K562 (cell line): Measurements from ENCODE around the gene CDX1.

ENCODE experiments used
- CREB1 ChIP-seq, 2 experiments: sonication (generic) in 1 of 2; formaldehyde crosslinking in 1 of 2; IDR thresholded peaks; 2 replicates each; pipeline versions ENCODE4 v1.6.1 to v1.8.0; 2012 to 2022; ENCODE audit warnings: inconsistent platforms in 1 of 2, mild to moderate bottlenecking in 1 of 2, missing genetic modification reagents in 1 of 2, moderate library complexity in 1 of 2
- HCFC1 ChIP-seq: IDR thresholded peaks from 2 replicates; pipeline ENCODE4 v1.6.1; 2012; ENCODE audit warnings: low read depth, low read length, improper control_type of control experiment
- PATZ1 ChIP-seq: fragments of 250-450 bp; sonication (Bioruptor Pico); IDR thresholded peaks from 2 replicates; pipeline ENCODE4 v1.5.0; 2020; ENCODE audit warnings: mild to moderate bottlenecking, borderline replicate concordance
- POLR2A ChIP-seq: fragments of 450-650 bp; conservative IDR thresholded peaks from 2 replicates; pipeline ENCODE4 v1.6.1; 2016
- POLR2G ChIP-seq: fragments of 200-400 bp; formaldehyde crosslinking; IDR thresholded peaks from 2 replicates; pipeline ENCODE4 v1.6.1; 2017; ENCODE audit warnings: low read depth, mild to moderate bottlenecking, antibody characterized with exemption, low read length, moderate library complexity
- SMC3 ChIP-seq: conservative IDR thresholded peaks from 2 replicates; pipeline ENCODE4 v1.6.1; 2011; ENCODE audit warnings: low read depth, low read length, improper control_type of control experiment; ENCODE audit not compliant: insufficient read depth
- TCF7 ChIP-seq: sonication (generic); IDR thresholded peaks from 2 replicates; pipeline ENCODE4 v1.6.1; 2016; ENCODE audit warnings: antibody characterized with exemption, borderline replicate concordance
- THAP12 ChIP-seq: fragments of 250-450 bp; sonication (Bioruptor Pico); IDR thresholded peaks from 2 replicates; pipeline ENCODE4 v1.9.0; 2021; ENCODE audit warnings: mild to moderate bottlenecking, inconsistent platforms
- TOE1 ChIP-seq, 2 experiments: fragments of 450-650 bp in 1 of 2; sonication (generic) in 1 of 2; formaldehyde crosslinking in 1 of 2; IDR thresholded peaks; 2 replicates each; pipeline versions ENCODE4 v1.7.1 to v1.8.0; 2016 to 2022; ENCODE audit warnings: borderline replicate concordance in 2 of 2, mild to moderate bottlenecking in 2 of 2, antibody characterized with exemption in 1 of 2, inconsistent platforms in 1 of 2, low read depth in 1 of 2, missing genetic modification reagents in 1 of 2, moderate library complexity in 1 of 2
- ZBTB7A ChIP-seq: IDR thresholded peaks from 2 replicates; pipeline ENCODE4 v1.6.1; 2011; ENCODE audit warnings: low read depth, mild to moderate bottlenecking, low read length, moderate library complexity, borderline replicate concordance; ENCODE audit not compliant: control insufficient read depth
- ZNF57 ChIP-seq: fragments of 450-650 bp; formaldehyde crosslinking; IDR thresholded peaks from 2 replicates; pipeline ENCODE4 v1.4.0; 2020; ENCODE audit warnings: mild to moderate bottlenecking, moderate library complexity
- TF ChIP-seq, protein P1 (sequence below), 2 experiments: fragments of 450-650 bp in 1 of 2; sonication (generic) in 1 of 2; formaldehyde crosslinking; conservative IDR thresholded peaks; 2 replicates each; pipeline versions ENCODE4 v1.4.0 to v1.8.1; 2020 to 2022; ENCODE audit warnings: mild to moderate bottlenecking in 1 of 2, missing genetic modification reagents in 1 of 2
- TF ChIP-seq, protein P2 (sequence below), 3 experiments: IDR thresholded peaks in 2 of 3; conservative IDR thresholded peaks in 1 of 3; 2 replicates each; pipeline ENCODE4 v1.5.1; 2011 to 2012; ENCODE audit warnings: low read length in 3 of 3, mild to moderate bottlenecking in 3 of 3, control low read depth in 2 of 3, improper control_type of control experiment in 1 of 3, inconsistent platforms in 1 of 3, low read depth in 1 of 3, mixed read lengths in 1 of 3, moderate library complexity in 1 of 3; ENCODE audit not compliant: insufficient read depth in 2 of 3
- TF ChIP-seq, protein P3 (sequence below), 2 experiments: fragments of 450-650 bp in 1 of 2; sonication (generic) in 1 of 2; formaldehyde crosslinking in 1 of 2; IDR thresholded peaks; 2 replicates each; pipeline versions ENCODE4 v1.7.1 to v1.9.0; 2016 to 2022; ENCODE audit warnings: inconsistent platforms in 1 of 2, mild to moderate bottlenecking in 1 of 2, missing genetic modification reagents in 1 of 2

- TF ChIP-seq, protein P1, sequence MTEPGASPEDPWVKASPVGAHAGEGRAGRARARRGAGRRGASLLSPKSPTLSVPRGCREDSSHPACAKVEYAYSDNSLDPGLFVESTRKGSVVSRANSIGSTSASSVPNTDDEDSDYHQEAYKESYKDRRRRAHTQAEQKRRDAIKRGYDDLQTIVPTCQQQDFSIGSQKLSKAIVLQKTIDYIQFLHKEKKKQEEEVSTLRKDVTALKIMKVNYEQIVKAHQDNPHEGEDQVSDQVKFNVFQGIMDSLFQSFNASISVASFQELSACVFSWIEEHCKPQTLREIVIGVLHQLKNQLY (CRISPR knock-in tag; conservative IDR thresholded peaks at IDR 0.05) = no peak
- TF ChIP-seq CREB1 (IDR thresholded peaks at IDR 0.05) (no peak), CREB1 (CRISPR knock-in tag; IDR thresholded peaks at IDR 0.05) (no peak), ZNF57 (CRISPR knock-in tag) (no peak), THAP12 (CRISPR knock-in tag) (no peak), TOE1 (IDR thresholded peaks at IDR 0.05; ENCODE audit: borderline replicate concordance) (no peak), TOE1 (CRISPR knock-in tag; IDR thresholded peaks at IDR 0.05; ENCODE audit: borderline replicate concordance, low read depth) (no peak), PATZ1 (no peak), TCF7 (no peak), HCFC1 (no peak), ZBTB7A (no peak), SMC3 (no peak), POLR2A (no peak), POLR2G (no peak)
- TF ChIP-seq, protein P2, sequence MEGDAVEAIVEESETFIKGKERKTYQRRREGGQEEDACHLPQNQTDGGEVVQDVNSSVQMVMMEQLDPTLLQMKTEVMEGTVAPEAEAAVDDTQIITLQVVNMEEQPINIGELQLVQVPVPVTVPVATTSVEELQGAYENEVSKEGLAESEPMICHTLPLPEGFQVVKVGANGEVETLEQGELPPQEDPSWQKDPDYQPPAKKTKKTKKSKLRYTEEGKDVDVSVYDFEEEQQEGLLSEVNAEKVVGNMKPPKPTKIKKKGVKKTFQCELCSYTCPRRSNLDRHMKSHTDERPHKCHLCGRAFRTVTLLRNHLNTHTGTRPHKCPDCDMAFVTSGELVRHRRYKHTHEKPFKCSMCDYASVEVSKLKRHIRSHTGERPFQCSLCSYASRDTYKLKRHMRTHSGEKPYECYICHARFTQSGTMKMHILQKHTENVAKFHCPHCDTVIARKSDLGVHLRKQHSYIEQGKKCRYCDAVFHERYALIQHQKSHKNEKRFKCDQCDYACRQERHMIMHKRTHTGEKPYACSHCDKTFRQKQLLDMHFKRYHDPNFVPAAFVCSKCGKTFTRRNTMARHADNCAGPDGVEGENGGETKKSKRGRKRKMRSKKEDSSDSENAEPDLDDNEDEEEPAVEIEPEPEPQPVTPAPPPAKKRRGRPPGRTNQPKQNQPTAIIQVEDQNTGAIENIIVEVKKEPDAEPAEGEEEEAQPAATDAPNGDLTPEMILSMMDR (IDR thresholded peaks at IDR 0.05 in 2 of 3, conservative IDR thresholded peaks at IDR 0.05 in 1 of 3; ENCODE audit: insufficient read depth in 2 of 3, low read depth in 1 of 3, low read length in 3 of 3) = no peak
- TF ChIP-seq, protein P3, sequence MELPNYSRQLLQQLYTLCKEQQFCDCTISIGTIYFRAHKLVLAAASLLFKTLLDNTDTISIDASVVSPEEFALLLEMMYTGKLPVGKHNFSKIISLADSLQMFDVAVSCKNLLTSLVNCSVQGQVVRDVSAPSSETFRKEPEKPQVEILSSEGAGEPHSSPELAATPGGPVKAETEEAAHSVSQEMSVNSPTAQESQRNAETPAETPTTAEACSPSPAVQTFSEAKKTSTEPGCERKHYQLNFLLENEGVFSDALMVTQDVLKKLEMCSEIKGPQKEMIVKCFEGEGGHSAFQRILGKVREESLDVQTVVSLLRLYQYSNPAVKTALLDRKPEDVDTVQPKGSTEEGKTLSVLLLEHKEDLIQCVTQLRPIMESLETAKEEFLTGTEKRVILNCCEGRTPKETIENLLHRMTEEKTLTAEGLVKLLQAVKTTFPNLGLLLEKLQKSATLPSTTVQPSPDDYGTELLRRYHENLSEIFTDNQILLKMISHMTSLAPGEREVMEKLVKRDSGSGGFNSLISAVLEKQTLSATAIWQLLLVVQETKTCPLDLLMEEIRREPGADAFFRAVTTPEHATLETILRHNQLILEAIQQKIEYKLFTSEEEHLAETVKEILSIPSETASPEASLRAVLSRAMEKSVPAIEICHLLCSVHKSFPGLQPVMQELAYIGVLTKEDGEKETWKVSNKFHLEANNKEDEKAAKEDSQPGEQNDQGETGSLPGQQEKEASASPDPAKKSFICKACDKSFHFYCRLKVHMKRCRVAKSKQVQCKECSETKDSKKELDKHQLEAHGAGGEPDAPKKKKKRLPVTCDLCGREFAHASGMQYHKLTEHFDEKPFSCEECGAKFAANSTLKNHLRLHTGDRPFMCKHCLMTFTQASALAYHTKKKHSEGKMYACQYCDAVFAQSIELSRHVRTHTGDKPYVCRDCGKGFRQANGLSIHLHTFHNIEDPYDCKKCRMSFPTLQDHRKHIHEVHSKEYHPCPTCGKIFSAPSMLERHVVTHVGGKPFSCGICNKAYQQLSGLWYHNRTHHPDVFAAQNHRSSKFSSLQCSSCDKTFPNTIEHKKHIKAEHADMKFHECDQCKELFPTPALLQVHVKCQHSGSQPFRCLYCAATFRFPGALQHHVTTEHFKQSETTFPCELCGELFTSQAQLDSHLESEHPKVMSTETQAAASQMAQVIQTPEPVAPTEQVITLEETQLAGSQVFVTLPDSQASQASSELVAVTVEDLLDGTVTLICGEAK (IDR thresholded peaks at IDR 0.05) = no peak
- TF ChIP-seq, protein P3 (CRISPR knock-in tag; IDR thresholded peaks at IDR 0.05) = no peak
Observed at GRCh38 chr5:150196514-150196913, 29.9 kb downstream of the CDX1 start.
